K562 (cell line): Measurements from ENCODE around the gene CHL1. TPM values are rescaled to one million over a fixed set of nuclear protein-coding genes. Genes with fewer than 3 reads are reported as not detected.

Experiments
- FOXJ3 ChIP-seq: sonication (generic); formaldehyde crosslinking; IDR thresholded peaks from 2 replicates; pipeline ENCODE4 v1.4.0; 2020; ENCODE audit warnings: mild to moderate bottlenecking, missing genetic modification reagents
- GABPB2 ChIP-seq: fragments of 250-450 bp; sonication (Bioruptor Pico); conservative IDR thresholded peaks from 2 replicates; pipeline ENCODE4 v1.5.1; 2021; ENCODE audit warnings: mild to moderate bottlenecking
- SMARCB1 ChIP-seq: IDR thresholded peaks from 2 replicates; pipeline ENCODE4 v1.6.1; 2011; ENCODE audit warnings: improper control_type of control experiment, low read depth; ENCODE audit not compliant: insufficient read length
- THRAP3 ChIP-seq: fragments of 450-650 bp; IDR thresholded peaks from 2 replicates; pipeline ENCODE4 v1.6.1; 2016; ENCODE audit warnings: mild to moderate bottlenecking, inconsistent platforms, borderline replicate concordance
- TRIM24 ChIP-seq, 2 experiments: fragments of 450-650 bp; IDR thresholded peaks; 2 replicates each; pipeline ENCODE4 v1.6.1; 2016
- ZNF695 ChIP-seq: fragments of 450-650 bp; formaldehyde crosslinking; IDR thresholded peaks from 2 replicates; pipeline ENCODE4 v1.4.0; 2020; ENCODE audit warnings: mild to moderate bottlenecking, moderate library complexity
- polyA plus RNA-seq, 8 experiments: library from polyadenylated mRNA; depleted of rRNA in 4 of 8; stranded (reverse) in 5 of 8; unstranded in 3 of 8; fragments of >200 nt; fragmentation: Nextera tagmentation in 2 of 8; fragmentation: Illumina TruSeq in 1 of 8; extraction: Ambion mirVana in 2 of 8; extraction: Trizol in 1 of 8; gene quantifications; 2 replicates each; pipeline versions ENCODE4 v1.2.1 to v1.2.3, GENCODE V29; 2011 to 2014; ENCODE audit warnings: inconsistent platforms in 1 of 8, missing spikeins in 1 of 8
- total RNA-seq, 7 experiments: library from RNA; depleted of rRNA in 6 of 7; stranded (reverse); fragments of >200 nt in 6 of 7; fragmentation: Illumina TruSeq in 2 of 7; extraction: Trizol in 2 of 7; gene quantifications; 2 replicates each; pipeline versions ENCODE4 v1.2.1 to v1.2.3, GENCODE V29; 2011 to 2021; ENCODE audit warnings: low replicate concordance in 1 of 7
- TF ChIP-seq, protein P1 (sequence below): fragments of 250-450 bp; sonication (Bioruptor Pico); IDR thresholded peaks from 2 replicates; pipeline ENCODE4 v1.5.0; 2022; ENCODE audit warnings: mild to moderate bottlenecking
- TF ChIP-seq, protein P2 (sequence below), 3 experiments: IDR thresholded peaks in 2 of 3; conservative IDR thresholded peaks in 1 of 3; 2 replicates each; pipeline ENCODE4 v1.5.1; 2011 to 2012; ENCODE audit warnings: low read length in 3 of 3, mild to moderate bottlenecking in 3 of 3, control low read depth in 2 of 3, improper control_type of control experiment in 1 of 3, inconsistent platforms in 1 of 3, low read depth in 1 of 3, mixed read lengths in 1 of 3, moderate library complexity in 1 of 3; ENCODE audit not compliant: insufficient read depth in 2 of 3
- TF ChIP-seq, protein P3 (sequence below): fragments of 200-600 bp; sonication (generic); IDR thresholded peaks from one replicate; pipeline ENCODE4 v1.6.1; 2012; ENCODE audit warnings: mild to moderate bottlenecking, low read depth, low read length, inconsistent platforms
- TF ChIP-seq, protein P4 (sequence below): fragments of 200-400 bp; formaldehyde crosslinking; IDR thresholded peaks from 2 replicates; pipeline ENCODE4 v1.6.1; 2017; ENCODE audit warnings: mild to moderate bottlenecking, low read depth, low read length, moderate library complexity

Gene CHL1
- total and polyA plus RNA-seq, 9 of the 15 experiments (the other 6 are each of a cell fraction or from before 2014, with no cell fraction given) = 0.02 TPM; not detected in 8

DNA sequence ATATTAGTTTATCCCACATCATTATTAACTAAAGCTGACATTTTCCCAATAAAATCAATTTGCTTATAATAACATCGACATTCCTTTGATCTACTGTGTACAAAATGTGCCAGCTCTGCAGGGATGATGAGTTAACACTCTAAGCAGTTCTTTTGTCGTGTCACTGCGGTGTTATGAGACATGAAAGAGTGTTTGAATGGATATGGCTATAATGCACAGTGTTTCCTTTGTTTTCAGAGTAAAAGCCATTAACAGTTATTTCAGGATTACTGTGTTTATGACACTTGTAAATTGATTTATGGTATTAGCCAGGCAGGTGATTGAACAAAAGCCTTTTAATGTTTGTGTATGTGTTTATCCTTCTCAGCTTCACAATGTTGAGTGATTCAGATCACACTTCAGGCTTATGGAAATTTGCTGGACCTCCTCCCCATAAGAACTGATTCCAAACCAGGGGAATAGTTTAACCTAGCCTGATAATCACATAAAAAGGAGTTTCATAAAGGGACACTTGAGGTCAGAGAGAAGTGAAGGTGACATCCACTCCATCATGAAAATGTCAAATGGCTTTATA lies 115.7 kb downstream of the CHL1 start (continued):
- TF ChIP-seq, protein P1, sequence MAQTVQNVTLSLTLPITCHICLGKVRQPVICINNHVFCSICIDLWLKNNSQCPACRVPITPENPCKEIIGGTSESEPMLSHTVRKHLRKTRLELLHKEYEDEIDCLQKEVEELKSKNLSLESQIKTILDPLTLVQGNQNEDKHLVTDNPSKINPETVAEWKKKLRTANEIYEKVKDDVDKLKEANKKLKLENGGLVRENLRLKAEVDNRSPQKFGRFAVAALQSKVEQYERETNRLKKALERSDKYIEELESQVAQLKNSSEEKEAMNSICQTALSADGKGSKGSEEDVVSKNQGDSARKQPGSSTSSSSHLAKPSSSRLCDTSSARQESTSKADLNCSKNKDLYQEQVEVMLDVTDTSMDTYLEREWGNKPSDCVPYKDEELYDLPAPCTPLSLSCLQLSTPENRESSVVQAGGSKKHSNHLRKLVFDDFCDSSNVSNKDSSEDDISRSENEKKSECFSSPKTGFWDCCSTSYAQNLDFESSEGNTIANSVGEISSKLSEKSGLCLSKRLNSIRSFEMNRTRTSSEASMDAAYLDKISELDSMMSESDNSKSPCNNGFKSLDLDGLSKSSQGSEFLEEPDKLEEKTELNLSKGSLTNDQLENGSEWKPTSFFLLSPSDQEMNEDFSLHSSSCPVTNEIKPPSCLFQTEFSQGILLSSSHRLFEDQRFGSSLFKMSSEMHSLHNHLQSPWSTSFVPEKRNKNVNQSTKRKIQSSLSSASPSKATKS (CRISPR knock-in tag) = no peak
- TF ChIP-seq GABPB2 (CRISPR knock-in tag) (no peak), TRIM24 (IDR thresholded peaks at IDR 0.05) (no peak), THRAP3 (no peak), ZNF695 (CRISPR knock-in tag) (no peak), SMARCB1 (no peak), FOXJ3 (no peak)
- TF ChIP-seq, protein P2, sequence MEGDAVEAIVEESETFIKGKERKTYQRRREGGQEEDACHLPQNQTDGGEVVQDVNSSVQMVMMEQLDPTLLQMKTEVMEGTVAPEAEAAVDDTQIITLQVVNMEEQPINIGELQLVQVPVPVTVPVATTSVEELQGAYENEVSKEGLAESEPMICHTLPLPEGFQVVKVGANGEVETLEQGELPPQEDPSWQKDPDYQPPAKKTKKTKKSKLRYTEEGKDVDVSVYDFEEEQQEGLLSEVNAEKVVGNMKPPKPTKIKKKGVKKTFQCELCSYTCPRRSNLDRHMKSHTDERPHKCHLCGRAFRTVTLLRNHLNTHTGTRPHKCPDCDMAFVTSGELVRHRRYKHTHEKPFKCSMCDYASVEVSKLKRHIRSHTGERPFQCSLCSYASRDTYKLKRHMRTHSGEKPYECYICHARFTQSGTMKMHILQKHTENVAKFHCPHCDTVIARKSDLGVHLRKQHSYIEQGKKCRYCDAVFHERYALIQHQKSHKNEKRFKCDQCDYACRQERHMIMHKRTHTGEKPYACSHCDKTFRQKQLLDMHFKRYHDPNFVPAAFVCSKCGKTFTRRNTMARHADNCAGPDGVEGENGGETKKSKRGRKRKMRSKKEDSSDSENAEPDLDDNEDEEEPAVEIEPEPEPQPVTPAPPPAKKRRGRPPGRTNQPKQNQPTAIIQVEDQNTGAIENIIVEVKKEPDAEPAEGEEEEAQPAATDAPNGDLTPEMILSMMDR (IDR thresholded peaks at IDR 0.05 in 2 of 3, conservative IDR thresholded peaks at IDR 0.05 in 1 of 3; ENCODE audit: insufficient read depth in 2 of 3, low read depth in 1 of 3, low read length in 3 of 3) = no peak
- TF ChIP-seq, protein P3, sequence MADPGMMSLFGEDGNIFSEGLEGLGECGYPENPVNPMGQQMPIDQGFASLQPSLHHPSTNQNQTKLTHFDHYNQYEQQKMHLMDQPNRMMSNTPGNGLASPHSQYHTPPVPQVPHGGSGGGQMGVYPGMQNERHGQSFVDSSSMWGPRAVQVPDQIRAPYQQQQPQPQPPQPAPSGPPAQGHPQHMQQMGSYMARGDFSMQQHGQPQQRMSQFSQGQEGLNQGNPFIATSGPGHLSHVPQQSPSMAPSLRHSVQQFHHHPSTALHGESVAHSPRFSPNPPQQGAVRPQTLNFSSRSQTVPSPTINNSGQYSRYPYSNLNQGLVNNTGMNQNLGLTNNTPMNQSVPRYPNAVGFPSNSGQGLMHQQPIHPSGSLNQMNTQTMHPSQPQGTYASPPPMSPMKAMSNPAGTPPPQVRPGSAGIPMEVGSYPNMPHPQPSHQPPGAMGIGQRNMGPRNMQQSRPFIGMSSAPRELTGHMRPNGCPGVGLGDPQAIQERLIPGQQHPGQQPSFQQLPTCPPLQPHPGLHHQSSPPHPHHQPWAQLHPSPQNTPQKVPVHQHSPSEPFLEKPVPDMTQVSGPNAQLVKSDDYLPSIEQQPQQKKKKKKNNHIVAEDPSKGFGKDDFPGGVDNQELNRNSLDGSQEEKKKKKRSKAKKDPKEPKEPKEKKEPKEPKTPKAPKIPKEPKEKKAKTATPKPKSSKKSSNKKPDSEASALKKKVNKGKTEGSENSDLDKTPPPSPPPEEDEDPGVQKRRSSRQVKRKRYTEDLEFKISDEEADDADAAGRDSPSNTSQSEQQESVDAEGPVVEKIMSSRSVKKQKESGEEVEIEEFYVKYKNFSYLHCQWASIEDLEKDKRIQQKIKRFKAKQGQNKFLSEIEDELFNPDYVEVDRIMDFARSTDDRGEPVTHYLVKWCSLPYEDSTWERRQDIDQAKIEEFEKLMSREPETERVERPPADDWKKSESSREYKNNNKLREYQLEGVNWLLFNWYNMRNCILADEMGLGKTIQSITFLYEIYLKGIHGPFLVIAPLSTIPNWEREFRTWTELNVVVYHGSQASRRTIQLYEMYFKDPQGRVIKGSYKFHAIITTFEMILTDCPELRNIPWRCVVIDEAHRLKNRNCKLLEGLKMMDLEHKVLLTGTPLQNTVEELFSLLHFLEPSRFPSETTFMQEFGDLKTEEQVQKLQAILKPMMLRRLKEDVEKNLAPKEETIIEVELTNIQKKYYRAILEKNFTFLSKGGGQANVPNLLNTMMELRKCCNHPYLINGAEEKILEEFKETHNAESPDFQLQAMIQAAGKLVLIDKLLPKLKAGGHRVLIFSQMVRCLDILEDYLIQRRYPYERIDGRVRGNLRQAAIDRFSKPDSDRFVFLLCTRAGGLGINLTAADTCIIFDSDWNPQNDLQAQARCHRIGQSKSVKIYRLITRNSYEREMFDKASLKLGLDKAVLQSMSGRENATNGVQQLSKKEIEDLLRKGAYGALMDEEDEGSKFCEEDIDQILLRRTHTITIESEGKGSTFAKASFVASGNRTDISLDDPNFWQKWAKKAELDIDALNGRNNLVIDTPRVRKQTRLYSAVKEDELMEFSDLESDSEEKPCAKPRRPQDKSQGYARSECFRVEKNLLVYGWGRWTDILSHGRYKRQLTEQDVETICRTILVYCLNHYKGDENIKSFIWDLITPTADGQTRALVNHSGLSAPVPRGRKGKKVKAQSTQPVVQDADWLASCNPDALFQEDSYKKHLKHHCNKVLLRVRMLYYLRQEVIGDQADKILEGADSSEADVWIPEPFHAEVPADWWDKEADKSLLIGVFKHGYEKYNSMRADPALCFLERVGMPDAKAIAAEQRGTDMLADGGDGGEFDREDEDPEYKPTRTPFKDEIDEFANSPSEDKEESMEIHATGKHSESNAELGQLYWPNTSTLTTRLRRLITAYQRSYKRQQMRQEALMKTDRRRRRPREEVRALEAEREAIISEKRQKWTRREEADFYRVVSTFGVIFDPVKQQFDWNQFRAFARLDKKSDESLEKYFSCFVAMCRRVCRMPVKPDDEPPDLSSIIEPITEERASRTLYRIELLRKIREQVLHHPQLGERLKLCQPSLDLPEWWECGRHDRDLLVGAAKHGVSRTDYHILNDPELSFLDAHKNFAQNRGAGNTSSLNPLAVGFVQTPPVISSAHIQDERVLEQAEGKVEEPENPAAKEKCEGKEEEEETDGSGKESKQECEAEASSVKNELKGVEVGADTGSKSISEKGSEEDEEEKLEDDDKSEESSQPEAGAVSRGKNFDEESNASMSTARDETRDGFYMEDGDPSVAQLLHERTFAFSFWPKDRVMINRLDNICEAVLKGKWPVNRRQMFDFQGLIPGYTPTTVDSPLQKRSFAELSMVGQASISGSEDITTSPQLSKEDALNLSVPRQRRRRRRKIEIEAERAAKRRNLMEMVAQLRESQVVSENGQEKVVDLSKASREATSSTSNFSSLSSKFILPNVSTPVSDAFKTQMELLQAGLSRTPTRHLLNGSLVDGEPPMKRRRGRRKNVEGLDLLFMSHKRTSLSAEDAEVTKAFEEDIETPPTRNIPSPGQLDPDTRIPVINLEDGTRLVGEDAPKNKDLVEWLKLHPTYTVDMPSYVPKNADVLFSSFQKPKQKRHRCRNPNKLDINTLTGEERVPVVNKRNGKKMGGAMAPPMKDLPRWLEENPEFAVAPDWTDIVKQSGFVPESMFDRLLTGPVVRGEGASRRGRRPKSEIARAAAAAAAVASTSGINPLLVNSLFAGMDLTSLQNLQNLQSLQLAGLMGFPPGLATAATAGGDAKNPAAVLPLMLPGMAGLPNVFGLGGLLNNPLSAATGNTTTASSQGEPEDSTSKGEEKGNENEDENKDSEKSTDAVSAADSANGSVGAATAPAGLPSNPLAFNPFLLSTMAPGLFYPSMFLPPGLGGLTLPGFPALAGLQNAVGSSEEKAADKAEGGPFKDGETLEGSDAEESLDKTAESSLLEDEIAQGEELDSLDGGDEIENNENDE = no peak
- TF ChIP-seq, protein P4, sequence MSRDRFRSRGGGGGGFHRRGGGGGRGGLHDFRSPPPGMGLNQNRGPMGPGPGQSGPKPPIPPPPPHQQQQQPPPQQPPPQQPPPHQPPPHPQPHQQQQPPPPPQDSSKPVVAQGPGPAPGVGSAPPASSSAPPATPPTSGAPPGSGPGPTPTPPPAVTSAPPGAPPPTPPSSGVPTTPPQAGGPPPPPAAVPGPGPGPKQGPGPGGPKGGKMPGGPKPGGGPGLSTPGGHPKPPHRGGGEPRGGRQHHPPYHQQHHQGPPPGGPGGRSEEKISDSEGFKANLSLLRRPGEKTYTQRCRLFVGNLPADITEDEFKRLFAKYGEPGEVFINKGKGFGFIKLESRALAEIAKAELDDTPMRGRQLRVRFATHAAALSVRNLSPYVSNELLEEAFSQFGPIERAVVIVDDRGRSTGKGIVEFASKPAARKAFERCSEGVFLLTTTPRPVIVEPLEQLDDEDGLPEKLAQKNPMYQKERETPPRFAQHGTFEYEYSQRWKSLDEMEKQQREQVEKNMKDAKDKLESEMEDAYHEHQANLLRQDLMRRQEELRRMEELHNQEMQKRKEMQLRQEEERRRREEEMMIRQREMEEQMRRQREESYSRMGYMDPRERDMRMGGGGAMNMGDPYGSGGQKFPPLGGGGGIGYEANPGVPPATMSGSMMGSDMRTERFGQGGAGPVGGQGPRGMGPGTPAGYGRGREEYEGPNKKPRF = no peak
